Measurements from ENCODE around the gene PTP4A2.
"Not testable (repeated sequence)": the region's sequence is repeated elsewhere in the genome, so short reads cannot be mapped to it uniquely, and the experiment has no call there.

GRCh38 chr1:31925824-31926223 is 12.3 kb downstream of the PTP4A2 start:
- TF ChIP-seq POLR2A (IDR thresholded peaks at IDR 0.05; ENCODE audit: low read depth, low read length); EZH2 (IDR thresholded peaks at IDR 0.05; ENCODE audit: borderline replicate concordance, low read depth, low read length, severe bottlenecking); MAX (IDR thresholded peaks at IDR 0.05; ENCODE audit: insufficient read depth, insufficient read length): not testable (repeated sequence)
